Endometrial microvascular endothelial cells (primary cell): ENCODE measurements around the gene TUBB1. TPM values are rescaled to one million over a fixed set of nuclear protein-coding genes. Genes with fewer than 3 reads are reported as not detected.

Source experiments
- in situ Hi-C: cut with HindIII; loops from 2 replicates; pipeline ENCODE4 v1.10.0; 2017; ENCODE audit warnings: low sequenced_read_pairs, low pct_unique_long_range_greater_than_20kb; ENCODE audit errors: inconsistent ontology term
- total RNA-seq: library from RNA; depleted of rRNA; stranded (reverse); fragments of >200 nt; gene quantifications from one replicate; pipeline ENCODE4 v1.2.3, GENCODE V29; 2015; ENCODE audit errors: inconsistent ontology term

TUBB1 gene
- total RNA-seq, 1 donor from 2014 or later, result not detected

GRCh38 chr20:59013959-59014608 is 5.1 kb upstream of the TUBB1 start:
- in situ Hi-C loops, result loop anchor here (25.0 kb wide), 1 partner anchor 152 kb away; the partner anchor contains the start of genes GNAS and GNAS-AS1

GRCh38 chr20:59014680-59015389 is 4.4 kb upstream of the TUBB1 start:
- in situ Hi-C loops, result loop anchor here (25.0 kb wide), 1 partner anchor 153 kb away; the partner anchor contains the start of genes GNAS and GNAS-AS1

GRCh38 chr20:59015411-59015810 is 3.8 kb upstream of the TUBB1 start:
- in situ Hi-C loops, result loop anchor here (25.0 kb wide), 1 partner anchor 153 kb away; the partner anchor contains the start of genes GNAS and GNAS-AS1

GRCh38 chr20:59015812-59016711 is 3.2 kb upstream of the TUBB1 start:
- in situ Hi-C loops, result loop anchor here (25.0 kb wide), 1 partner anchor 154 kb away; the partner anchor contains the start of genes GNAS and GNAS-AS1

- in situ Hi-C loops, result loop anchor here (25.0 kb wide), 1 partner anchor 155 kb away; the partner anchor contains the start of genes GNAS and GNAS-AS1
Observed at GRCh38 chr20:59016795-59017492, 2.3 kb upstream of the TUBB1 start.

- in situ Hi-C loops, result loop anchor here (25.0 kb wide), 1 partner anchor 155 kb away; the partner anchor contains the start of genes GNAS and GNAS-AS1
Observed at GRCh38 chr20:59017493-59018231, 1.6 kb upstream of the TUBB1 start.

- in situ Hi-C loops, result loop anchor here (25.0 kb wide), 1 partner anchor 157 kb away; the partner anchor contains the start of genes GNAS and GNAS-AS1
Observed at GRCh38 chr20:59018817-59019216, 412 bp upstream of the TUBB1 start.

GRCh38 chr20:59020938-59021551 is 1.8 kb downstream of the TUBB1 start:
- in situ Hi-C loops, result loop anchor here (25.0 kb wide), 1 partner anchor 159 kb away; the partner anchor contains the start of genes GNAS and GNAS-AS1

- in situ Hi-C loops, result loop anchor here (25.0 kb wide), 1 partner anchor 160 kb away; the partner anchor contains the start of genes GNAS and GNAS-AS1
Observed at GRCh38 chr20:59022754-59023153, 3.5 kb downstream of the TUBB1 start.

GRCh38 chr20:59023616-59024015 is 4.4 kb downstream of the TUBB1 start:
- in situ Hi-C loops, result loop anchor here (25.0 kb wide), 1 partner anchor 161 kb away; the partner anchor contains the start of genes GNAS and GNAS-AS1

- in situ Hi-C loops, result loop anchor here (25.0 kb wide), 1 partner anchor 162 kb away; the partner anchor contains the start of genes GNAS and GNAS-AS1
Observed at GRCh38 chr20:59024111-59024530, 4.9 kb downstream of the TUBB1 start.

- in situ Hi-C loops, result no loop called here
Observed at GRCh38 chr20:59025086-59025485, 5.9 kb downstream of the TUBB1 start.

- in situ Hi-C loops, result no loop called here
Observed at GRCh38 chr20:59025511-59025910, 6.3 kb downstream of the TUBB1 start.

- in situ Hi-C loops, result no loop called here
Observed at GRCh38 chr20:59026904-59027740, 7.9 kb downstream of the TUBB1 start.

GRCh38 chr20:59027741-59028320 is 8.6 kb downstream of the TUBB1 start:
- in situ Hi-C loops, result no loop called here

GRCh38 chr20:59028812-59029211 is 9.6 kb downstream of the TUBB1 start:
- in situ Hi-C loops, result no loop called here
